Mucosa of rectum (tissue), 2 donors: ENCODE measurements around the gene UNKL.

Experiments
- H3K27ac ChIP-seq, 2 donors: one replicate each; pipeline ENCODE4 v1.7.0; 2013; ENCODE audit warnings: inconsistent platforms in 2 of 2, low read depth in 2 of 2, low read length in 2 of 2
- H3K27me3 ChIP-seq, 2 donors: one replicate each; pipeline ENCODE4 v1.7.0; 2013; ENCODE audit warnings: low read length in 2 of 2; ENCODE audit not compliant: control insufficient read depth in 2 of 2, insufficient read depth in 2 of 2
- H3K36me3 ChIP-seq, 2 donors: one replicate each; pipeline ENCODE4 v1.7.0; 2013; ENCODE audit warnings: low read length in 2 of 2; ENCODE audit not compliant: control insufficient read depth in 2 of 2, insufficient read depth in 2 of 2
- H3K4me1 ChIP-seq, 2 donors: one replicate each; pipeline ENCODE4 v1.7.0; 2013; ENCODE audit warnings: low read length in 2 of 2, mild to moderate bottlenecking in 1 of 2; ENCODE audit not compliant: control insufficient read depth in 2 of 2, insufficient read depth in 2 of 2
- H3K4me3 ChIP-seq, 2 donors: one replicate each; pipeline ENCODE4 v1.7.0; 2013; ENCODE audit warnings: low read length in 2 of 2
- H3K9ac ChIP-seq, 2 donors: one replicate each; pipeline ENCODE4 v1.7.0; 2013; ENCODE audit warnings: low read length in 2 of 2, low read depth in 1 of 2, mild to moderate bottlenecking in 1 of 2
- H3K9me3 ChIP-seq, 2 donors: one replicate each; pipeline ENCODE4 v1.7.0; 2013; ENCODE audit warnings: low read length in 2 of 2; ENCODE audit not compliant: control insufficient read depth in 2 of 2
- donor health status: healthy.
- donor health status: Normal muscosa, but diverticular disease.

UNKL gene

GRCh38 chr16:1431497-1432270, 17.2 kb upstream of the UNKL start:
- H3K4me3 ChIP-seq = no peak overlapping the region

DNA sequence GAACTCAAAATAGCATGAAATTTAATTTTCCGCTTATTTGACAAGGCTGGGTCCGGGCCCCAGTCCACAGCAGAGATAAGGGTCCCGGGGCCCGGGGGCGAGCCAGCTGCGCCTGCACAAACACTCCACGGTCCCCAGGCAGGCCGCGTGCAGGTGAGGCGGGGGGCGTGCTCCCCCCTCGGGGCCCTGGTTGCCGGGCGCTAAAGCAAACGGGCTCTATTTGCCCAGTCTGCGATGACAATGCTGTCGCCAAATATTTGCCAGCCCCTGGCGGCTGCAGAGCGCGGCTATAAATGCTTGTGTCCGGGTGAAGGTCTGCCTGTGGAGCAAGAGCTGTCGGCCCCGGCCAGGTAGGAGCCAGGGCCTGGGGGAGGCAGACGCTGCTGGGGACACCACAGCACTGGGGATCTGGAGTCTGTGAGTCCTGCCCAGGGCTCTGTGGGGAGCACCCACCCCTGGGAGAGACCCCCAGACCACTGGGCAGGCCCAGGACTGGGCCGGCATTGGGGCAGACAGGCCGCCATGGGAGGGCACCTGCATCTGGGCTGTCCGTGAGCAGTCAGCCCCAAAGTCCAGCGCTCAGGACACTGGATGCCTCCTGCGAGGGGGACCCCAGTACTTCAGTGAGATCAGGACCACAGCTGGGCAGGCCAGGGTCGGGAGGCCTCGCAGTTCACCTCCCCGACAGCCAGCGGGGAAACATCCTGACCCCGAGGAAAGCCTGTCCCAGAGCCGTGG, 16.4 kb upstream of the UNKL start, which contains the start of gene PERCC1:
Gene PERCC1, plus strand, starts transcription at position 320 of the 738 bp plus-strand sequence. CDS start 1,516 bp downstream, outside the sequence.
- no peak within 1 kb of the TSS for H3K9ac ChIP-seq
- no peaks in the 10 kb centered on the region for H3K27me3 ChIP-seq
- no peak within 1 kb of the TSS for H3K27ac ChIP-seq
- no peaks in the 10 kb centered on the region for H3K36me3 ChIP-seq
- H3K4me1 ChIP-seq = peaks cover 0 to 2% of the 10 kb centered on the region in 2 donors
- no peak within 1 kb of the TSS for H3K4me3 ChIP-seq
- H3K9me3 ChIP-seq = no peaks in the 10 kb centered on the region

More at GRCh38 chr16:1431497-1432270, 17.2 kb upstream of the UNKL start:
- Histone ChIP-seq H3K36me3 (no peaks in the 10 kb centered on the region), H3K9ac (no peak overlapping the region), H3K9me3 (no peaks in the 10 kb centered on the region), H3K27ac (no peak overlapping the region), H3K4me1 (peaks cover 0 to 2% of the 10 kb centered on the region in 2 donors), H3K27me3 (no peaks in the 10 kb centered on the region)

- Histone ChIP-seq H3K4me3 (no peak overlapping the region), H3K4me1 (peaks cover 0 to 2% of the 10 kb centered on the region in 2 donors), H3K9me3 (no peaks in the 10 kb centered on the region), H3K9ac (no peak overlapping the region), H3K36me3 (no peaks in the 10 kb centered on the region), H3K27ac (no peak overlapping the region), H3K27me3 (no peaks in the 10 kb centered on the region)
Observed at GRCh38 chr16:1430214-1430758, 15.8 kb upstream of the UNKL start.

DNA sequence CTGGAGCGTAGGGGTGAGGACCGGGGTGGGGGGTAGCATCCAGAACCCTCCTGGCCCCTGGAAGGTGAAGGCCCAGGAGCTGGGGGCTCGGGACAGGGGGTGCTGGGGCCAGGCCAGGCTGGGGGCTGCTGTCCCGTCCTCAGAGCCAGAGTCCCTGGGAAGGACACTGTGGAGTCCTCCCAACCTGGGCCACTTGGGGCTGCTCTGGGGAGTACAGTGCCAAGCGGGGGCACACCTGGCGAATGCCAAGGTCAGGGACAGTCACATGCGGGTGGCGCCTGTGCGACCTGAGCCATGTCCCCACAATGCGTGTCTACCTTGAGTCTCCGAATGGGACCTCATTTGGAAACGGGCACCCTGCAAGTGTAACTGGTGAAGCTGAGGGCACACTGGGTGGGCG, 15.1 kb upstream of the UNKL start:
- no peaks in the 10 kb centered on the region for H3K36me3 ChIP-seq
- H3K9me3 ChIP-seq = no peaks in the 10 kb centered on the region
- H3K4me3 ChIP-seq = no peak overlapping the region
- H3K27me3 ChIP-seq = no peaks in the 10 kb centered on the region
- H3K4me1 ChIP-seq = peaks cover 0 to 2% of the 10 kb centered on the region in 2 donors
- no peak overlapping the region for H3K27ac ChIP-seq
- no peak overlapping the region for H3K9ac ChIP-seq

- Histone ChIP-seq H3K27me3 (no peaks in the 10 kb centered on the region), H3K4me3 (no peak overlapping the region), H3K4me1 (peaks cover 0 to 2% of the 10 kb centered on the region in 2 donors), H3K27ac (no peak overlapping the region), H3K9me3 (no peaks in the 10 kb centered on the region), H3K36me3 (no peaks in the 10 kb centered on the region), H3K9ac (no peak overlapping the region)
Observed at GRCh38 chr16:1429012-1429411, 14.5 kb upstream of the UNKL start.

DNA sequence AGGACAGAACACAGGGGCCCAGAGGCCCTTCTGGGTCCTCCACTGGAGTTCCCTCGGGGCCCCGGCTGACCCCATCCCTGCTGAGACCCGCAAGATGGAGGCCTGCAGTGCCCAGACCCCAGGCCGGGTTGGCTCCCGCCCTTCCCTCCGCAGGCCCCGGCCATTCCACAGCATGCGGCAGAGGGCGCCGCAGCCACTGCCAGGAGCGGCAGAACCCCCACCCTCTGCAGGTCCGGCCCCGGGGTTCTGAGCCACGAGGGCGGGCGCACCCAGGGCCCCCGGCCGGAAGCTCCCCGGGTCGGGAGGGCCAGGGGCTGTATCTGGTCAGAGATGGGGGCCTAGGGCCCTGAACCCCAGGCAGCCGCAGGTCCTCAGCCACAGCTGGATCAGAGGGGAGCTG, 14.0 kb upstream of the UNKL start:
- Histone ChIP-seq H3K27me3 (no peaks in the 10 kb centered on the region), H3K36me3 (no peaks in the 10 kb centered on the region), H3K9me3 (no peaks in the 10 kb centered on the region), H3K4me3 (no peak overlapping the region), H3K9ac (no peak overlapping the region), H3K4me1 (peaks cover 0 to 2% of the 10 kb centered on the region in 2 donors), H3K27ac (no peak overlapping the region)

- Histone ChIP-seq H3K27me3 (no peaks in the 10 kb centered on the region), H3K9ac (no peak overlapping the region), H3K9me3 (no peaks in the 10 kb centered on the region), H3K27ac (no peak overlapping the region), H3K4me3 (no peak overlapping the region), H3K36me3 (no peaks in the 10 kb centered on the region), H3K4me1 (peaks cover 0 to 2% of the 10 kb centered on the region in 2 donors)
Observed at GRCh38 chr16:1427473-1428461, 13.3 kb upstream of the UNKL start.

DNA sequence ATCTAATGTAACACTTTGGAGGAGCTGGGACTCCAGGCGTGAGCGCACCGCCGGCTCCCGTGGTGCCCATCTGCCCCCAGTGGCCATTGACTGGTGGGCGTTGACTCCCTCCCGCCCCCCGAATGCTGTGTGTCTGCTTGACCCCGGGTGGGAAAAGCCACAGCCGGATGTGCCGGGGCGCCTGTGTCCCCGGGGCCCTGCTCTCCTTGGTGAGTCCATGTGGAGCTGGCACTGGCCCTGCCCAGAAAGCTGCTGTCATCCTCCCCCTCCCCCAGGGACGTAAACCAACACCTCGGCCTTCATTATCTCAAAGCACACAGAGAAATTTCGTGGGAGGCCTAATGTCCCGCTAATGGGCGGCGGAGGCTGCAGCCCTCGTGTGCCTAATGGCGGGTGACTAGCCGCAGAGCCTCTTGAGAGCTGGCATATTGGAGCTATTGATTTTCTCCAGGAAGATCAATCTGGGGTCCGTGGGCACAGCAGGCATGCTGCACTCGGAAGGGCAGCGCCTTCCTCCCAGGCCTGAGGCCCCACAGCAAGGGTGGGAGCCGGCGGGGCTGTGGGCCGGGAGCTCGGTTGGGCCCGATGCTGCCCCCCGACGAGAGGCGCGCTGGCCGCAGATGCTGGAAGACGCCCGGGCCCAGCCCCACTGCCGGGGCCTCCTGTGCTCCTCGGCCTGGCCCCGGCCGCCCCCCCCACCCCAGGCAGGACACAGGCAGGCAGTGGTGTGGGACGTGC, 12.4 kb upstream of the UNKL start:
- Histone ChIP-seq H3K36me3 (no peaks in the 10 kb centered on the region), H3K9ac (no peak overlapping the region), H3K4me3 (no peak overlapping the region), H3K27me3 (no peaks in the 10 kb centered on the region), H3K4me1 (peaks cover 0 to 2% of the 10 kb centered on the region in 2 donors), H3K9me3 (no peaks in the 10 kb centered on the region), H3K27ac (no peak overlapping the region)
